ENCODE data around the gene GOLGB1. TPM values are rescaled to one million over a fixed set of nuclear protein-coding genes. Genes with fewer than 3 reads are reported as not detected.
A peak's percentile ranks its signal among the peaks of the same experiment; 100 is the strongest.
"Not testable (repeated sequence)": the region's sequence is repeated elsewhere in the genome, so short reads cannot be mapped to it uniquely, and the experiment has no call there.

The GOLGB1 gene
- total and polyA plus RNA-seq, 7 donors = 9.7 to 70.1 (median 44.8) TPM

- Histone ChIP-seq H3K27ac (peak overlapping the region; percentile 85 to 91 (median 87)), H3K9me3 (no peaks in the 10 kb centered on the region), H3K4me1 (peaks cover 0 to 31% (median 22%) of the 10 kb centered on the region in 4 donors), H3K27me3 (no peaks in the 10 kb centered on the region), H3K4me3 (peak overlapping the region; percentile 68 to 92 (median 74)), H3K36me3 (no peaks in the 10 kb centered on the region)
- intact Hi-C loops (cut with DNase I) = loop anchor here (2.0 kb wide), 1 partner anchor 86 kb away; the partner anchor contains the start of genes EAF2 and IQCB1
- TF ChIP-seq EP300 (IDR thresholded peaks at IDR 0.05) (no peak), CTCF (IDR thresholded peaks at IDR 0.05) (no peak), POLR2AphosphoS5 (IDR thresholded peaks at IDR 0.05) (no peak), POLR2A (IDR thresholded peaks at IDR 0.05) (no peak)
- no peak for DNase-seq
- WGBS, 2 donors = 0 to 1% methylated on average over 17 of the region's 17 CpGs
These were observed 763 bp downstream of the GOLGB1 start for GRCh38 chr3:121748680-121749275.

DNA sequence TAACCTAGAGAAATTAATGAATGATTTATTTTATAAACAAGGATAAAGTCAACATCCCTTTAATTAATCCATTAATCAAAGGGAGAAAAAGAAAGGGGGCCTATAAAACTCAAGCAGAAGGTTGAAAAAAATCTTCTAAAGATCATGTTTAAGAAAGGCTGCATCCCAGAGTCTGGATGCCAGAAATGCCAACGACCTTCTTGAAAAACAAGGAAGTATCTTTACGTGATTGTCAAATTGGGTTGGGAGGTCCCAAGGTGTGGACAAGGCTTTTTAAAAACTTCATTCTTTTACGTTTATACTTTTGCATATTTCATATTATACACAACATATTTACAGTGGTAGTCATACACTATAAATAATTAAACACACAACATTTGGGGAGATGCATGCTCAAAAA, 1.6 kb downstream of the GOLGB1 start:
- intact Hi-C loops (cut with DNase I) = loop anchor here (2.0 kb wide), 1 partner anchor 87 kb away; the partner anchor contains the start of genes EAF2 and IQCB1
- H3K4me1 ChIP-seq = peaks cover 0 to 31% (median 22%) of the 10 kb centered on the region in 4 donors
- WGBS, 2 donors = 10 to 28% methylated on average over 3 of the region's 3 CpGs
- H3K27ac ChIP-seq = peak overlapping the region in 2 of 4 donors; percentile 88 to 91
- H3K4me3 ChIP-seq = peak overlapping the region in 3 of 4 donors; percentile 69 to 92 (median 79)
- H3K36me3 ChIP-seq = no peaks in the 10 kb centered on the region
- peaks cover 0 to 2% (median 0%) of the 10 kb centered on the region in 4 donors for H3K9me3 ChIP-seq
- no peaks in the 10 kb centered on the region for H3K27me3 ChIP-seq
- no peak for TF ChIP-seq EP300 (IDR thresholded peaks at IDR 0.05)
- TF ChIP-seq POLR2A (IDR thresholded peaks at IDR 0.05) = no peak
- TF ChIP-seq CTCF (IDR thresholded peaks at IDR 0.05) = no peak
- TF ChIP-seq POLR2AphosphoS5 (IDR thresholded peaks at IDR 0.05) = no peak
- DNase-seq = no peak

GRCh38 chr3:121743106-121743505, 6.4 kb downstream of the GOLGB1 start:
- H3K27me3 ChIP-seq; H3K4me3 ChIP-seq; H3K9me3 ChIP-seq; DNase-seq; H3K36me3 ChIP-seq; intact Hi-C loops (cut with DNase I); H3K27ac ChIP-seq: not testable (repeated sequence)
- H3K4me1 ChIP-seq = peaks cover 0 to 36% (median 18%) of the 10 kb centered on the region in 4 donors
- 97 to 99% methylated on average over 2 of the region's 2 CpGs for WGBS, 2 donors

DNA sequence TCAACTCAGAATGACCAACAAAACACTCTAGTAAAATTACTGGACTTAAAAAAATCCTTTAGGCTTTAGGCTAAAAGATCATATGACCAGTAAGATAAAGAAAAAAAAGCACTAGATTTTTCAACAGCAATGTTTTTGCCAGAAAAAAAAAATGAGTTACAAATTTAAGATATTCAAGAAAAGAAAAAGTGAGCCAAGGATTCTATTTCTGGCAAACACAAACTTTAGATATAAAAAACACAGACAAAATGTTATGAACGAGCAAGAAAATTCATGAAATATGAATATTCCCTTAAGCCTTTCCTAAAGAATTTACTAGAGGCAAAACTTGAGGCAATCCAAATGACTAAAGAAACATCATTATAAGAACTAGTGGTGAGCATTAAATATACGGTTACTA, 8.6 kb downstream of the GOLGB1 start:
- peaks cover 0 to 21% (median 10%) of the 10 kb centered on the region in 4 donors for H3K4me1 ChIP-seq
- no peak overlapping the region for H3K27ac ChIP-seq
- TF ChIP-seq CTCF (IDR thresholded peaks at IDR 0.05) (no peak), EP300 (IDR thresholded peaks at IDR 0.05) (no peak), POLR2A (IDR thresholded peaks at IDR 0.05) (no peak), POLR2AphosphoS5 (IDR thresholded peaks at IDR 0.05) (no peak)
- no peaks in the 10 kb centered on the region for H3K36me3 ChIP-seq
- no peak for DNase-seq
- no peaks in the 10 kb centered on the region for H3K27me3 ChIP-seq
- intact Hi-C loops (cut with DNase I) = no loop called here
- 86 to 89% methylated on average over 2 of the region's 2 CpGs for WGBS, 2 donors
- H3K4me3 ChIP-seq = no peak overlapping the region
- peaks cover 0 to 7% (median 0%) of the 10 kb centered on the region in 4 donors for H3K9me3 ChIP-seq

- intact Hi-C loops (cut with DNase I) = no loop called here
- TF ChIP-seq EP300 (IDR thresholded peaks at IDR 0.05) = no peak
- no peak for TF ChIP-seq POLR2A (IDR thresholded peaks at IDR 0.05)
- TF ChIP-seq POLR2AphosphoS5 (IDR thresholded peaks at IDR 0.05) = no peak
- TF ChIP-seq CTCF (IDR thresholded peaks at IDR 0.05) = no peak
- no peaks in the 10 kb centered on the region for H3K36me3 ChIP-seq
- no peak for DNase-seq
- peaks cover 0 to 22% (median 14%) of the 10 kb centered on the region in 4 donors for H3K4me1 ChIP-seq
- H3K9me3 ChIP-seq = peaks cover 0 to 7% (median 0%) of the 10 kb centered on the region in 4 donors
- no peak overlapping the region for H3K27ac ChIP-seq
- H3K27me3 ChIP-seq = no peaks in the 10 kb centered on the region
- H3K4me3 ChIP-seq = no peak overlapping the region
These were observed 9.6 kb downstream of the GOLGB1 start for GRCh38 chr3:121739902-121740301.
